ENCODE data around the gene APRT. TPM values are rescaled to one million over a fixed set of nuclear protein-coding genes. Genes with fewer than 3 reads are reported as not detected.
A peak's percentile ranks its signal among the peaks of the same experiment; 100 is the strongest.

APRT gene
- total RNA-seq, 2 donors from 2014 or later: 116 to 139 TPM

DNA sequence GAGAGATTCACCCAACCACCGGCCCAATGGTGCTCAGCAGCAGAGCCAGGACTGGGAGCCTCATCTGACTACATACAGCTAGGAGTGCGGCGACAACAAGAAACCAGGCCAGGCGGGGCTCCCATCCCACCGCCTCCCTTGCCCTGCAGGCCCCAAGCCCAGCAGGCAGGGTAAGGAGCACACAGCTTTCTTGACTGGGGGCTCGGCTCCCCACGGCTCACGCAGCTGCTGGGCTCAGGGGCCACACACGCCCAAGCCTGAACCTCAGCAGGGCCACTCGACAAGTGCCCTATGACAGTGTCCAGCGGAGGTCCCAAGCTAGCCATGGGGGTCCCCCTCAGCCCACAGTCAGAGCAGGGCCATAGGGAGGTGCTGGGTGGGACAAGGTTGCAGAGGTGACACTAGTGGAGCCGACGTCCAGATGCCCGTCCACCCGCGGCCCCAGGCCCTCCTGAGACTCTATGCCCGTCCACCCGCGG lies 40.4 kb downstream of the APRT start:
- Mint-ChIP-seq H3K36me3 (ENCODE audit: insufficient read depth in 2 of 2) (no peaks in the 10 kb centered on the region), H3K4me3 (peak overlapping the region in 1 of 2 donors; percentile 13), H3K27ac (no peak overlapping the region), H3K4me1 (ENCODE audit: low read depth) (peaks cover 28% of the 10 kb centered on the region), H3K9me3 (no peaks in the 10 kb centered on the region), H3K27me3 (ENCODE audit: low read depth) (no peaks in the 10 kb centered on the region)
- DNase-seq (no peak), ATAC-seq (replicated peaks in 1 of 2) (no peak)

- no peaks in the 10 kb centered on the region for H3K36me3 Mint-ChIP-seq (ENCODE audit: insufficient read depth in 2 of 2)
- no peaks in the 10 kb centered on the region for H3K27me3 Mint-ChIP-seq (ENCODE audit: low read depth)
- no peak overlapping the region for H3K27ac Mint-ChIP-seq
- peak; percentile 33 to 41 for DNase-seq
- H3K9me3 Mint-ChIP-seq: no peaks in the 10 kb centered on the region
- peak; percentile 55 to 71 for ATAC-seq (replicated peaks in 1 of 2)
- H3K4me1 Mint-ChIP-seq (ENCODE audit: low read depth): peaks cover 35% of the 10 kb centered on the region
- H3K4me3 Mint-ChIP-seq: peak overlapping the region in 1 of 2 donors; percentile 13
Observed at GRCh38 chr16:88770461-88771293, 41.1 kb downstream of the APRT start.

GRCh38 chr16:88769617-88770460 lies 41.9 kb downstream of the APRT start:
- H3K4me3 Mint-ChIP-seq: no peak overlapping the region
- no peaks in the 10 kb centered on the region for H3K9me3 Mint-ChIP-seq
- no peaks in the 10 kb centered on the region for H3K27me3 Mint-ChIP-seq (ENCODE audit: low read depth)
- no peaks in the 10 kb centered on the region for H3K36me3 Mint-ChIP-seq (ENCODE audit: insufficient read depth in 2 of 2)
- H3K4me1 Mint-ChIP-seq (ENCODE audit: low read depth): peaks cover 35% of the 10 kb centered on the region
- no peak overlapping the region for H3K27ac Mint-ChIP-seq
- ATAC-seq (replicated peaks in 1 of 2) (peak; percentile 44 to 55), DNase-seq (peak in 1 of 2 donors; percentile 45)

- Mint-ChIP-seq H3K36me3 (ENCODE audit: insufficient read depth in 2 of 2) (no peaks in the 10 kb centered on the region), H3K27me3 (ENCODE audit: low read depth) (no peaks in the 10 kb centered on the region), H3K27ac (no peak overlapping the region), H3K4me3 (no peak overlapping the region), H3K9me3 (no peaks in the 10 kb centered on the region), H3K4me1 (ENCODE audit: low read depth) (peaks cover 32% of the 10 kb centered on the region)
- ATAC-seq (replicated peaks in 1 of 2): no peak
- no peak for DNase-seq
Observed at GRCh38 chr16:88768071-88768783, 43.5 kb downstream of the APRT start.

DNA sequence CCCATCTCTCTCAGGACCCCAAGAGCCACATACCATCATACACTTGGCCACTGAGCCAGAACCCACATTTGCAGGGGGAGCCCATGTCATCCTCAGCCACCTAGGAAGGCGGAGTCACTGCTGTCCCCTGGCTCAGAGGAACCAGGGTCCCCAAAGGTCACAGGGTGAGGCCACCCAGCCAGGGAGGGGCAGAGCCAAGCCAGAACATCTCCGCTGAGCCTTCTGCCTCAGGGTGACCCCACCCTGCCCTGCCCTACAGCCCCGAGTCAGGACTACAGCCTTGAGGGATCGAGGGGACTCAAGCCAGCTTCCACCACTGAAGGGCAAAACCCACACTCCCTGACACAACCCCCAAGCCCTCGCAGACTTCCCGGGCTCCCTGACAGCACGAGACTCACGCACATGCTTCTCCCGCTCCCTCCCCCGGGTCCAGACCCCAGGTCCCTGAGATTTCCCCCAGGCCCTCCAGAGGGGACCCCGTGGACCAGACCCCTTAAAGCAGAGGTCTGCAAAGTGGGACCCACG lies 44.1 kb downstream of the APRT start:
- ATAC-seq (replicated peaks in 1 of 2): no peak
- Mint-ChIP-seq H3K4me1 (ENCODE audit: low read depth) (peaks cover 32% of the 10 kb centered on the region), H3K27me3 (ENCODE audit: low read depth) (no peaks in the 10 kb centered on the region), H3K9me3 (no peaks in the 10 kb centered on the region), H3K27ac (peak overlapping the region; percentile 33), H3K4me3 (peak overlapping the region in 1 of 2 donors; percentile 3), H3K36me3 (ENCODE audit: insufficient read depth in 2 of 2) (no peaks in the 10 kb centered on the region)
- no peak for DNase-seq

GRCh38 chr16:88766975-88767374 lies 44.8 kb downstream of the APRT start:
- Mint-ChIP-seq H3K9me3 (no peaks in the 10 kb centered on the region), H3K27me3 (ENCODE audit: low read depth) (no peaks in the 10 kb centered on the region), H3K4me3 (peak overlapping the region; percentile 3 to 17), H3K27ac (peak overlapping the region; percentile 26), H3K36me3 (ENCODE audit: insufficient read depth in 2 of 2) (no peaks in the 10 kb centered on the region), H3K4me1 (ENCODE audit: low read depth) (peaks cover 32% of the 10 kb centered on the region)
- ATAC-seq (replicated peaks in 1 of 2) (no peak), DNase-seq (no peak)

DNA sequence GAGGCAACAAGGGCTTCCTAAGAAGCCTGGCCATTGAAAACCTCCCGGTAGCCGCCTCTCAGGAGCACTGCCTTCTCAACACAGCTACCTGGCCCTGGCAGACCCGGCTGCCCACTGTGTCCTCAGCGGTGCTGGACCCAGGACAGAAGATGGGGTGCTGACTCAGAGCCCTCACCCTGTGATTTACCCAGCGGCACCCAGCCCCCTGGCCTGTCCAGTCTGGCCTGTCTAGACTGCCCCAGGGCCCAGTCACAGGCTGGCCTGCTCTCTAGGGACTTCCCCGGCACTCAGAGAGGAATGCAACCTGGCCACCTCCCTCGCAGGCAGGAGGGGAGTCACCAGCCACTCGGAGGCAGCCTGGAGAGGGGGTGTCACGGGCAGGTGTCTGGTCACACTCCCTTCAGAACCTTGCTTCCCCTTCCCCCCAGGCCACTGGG lies 46.8 kb downstream of the APRT start:
- Mint-ChIP-seq H3K27ac (no peak overlapping the region), H3K4me1 (ENCODE audit: low read depth) (peaks cover 25% of the 10 kb centered on the region), H3K4me3 (no peak overlapping the region), H3K9me3 (no peaks in the 10 kb centered on the region), H3K36me3 (ENCODE audit: insufficient read depth in 2 of 2) (no peaks in the 10 kb centered on the region), H3K27me3 (ENCODE audit: low read depth) (no peaks in the 10 kb centered on the region)
- ATAC-seq (replicated peaks in 1 of 2): no peak
- DNase-seq: no peak

- ATAC-seq (replicated peaks in 1 of 2): no peak
- H3K27me3 Mint-ChIP-seq (ENCODE audit: low read depth): no peaks in the 10 kb centered on the region
- no peak for DNase-seq
- no peak overlapping the region for H3K4me3 Mint-ChIP-seq
- no peak overlapping the region for H3K27ac Mint-ChIP-seq
- peaks cover 26% of the 10 kb centered on the region for H3K4me1 Mint-ChIP-seq (ENCODE audit: low read depth)
- H3K9me3 Mint-ChIP-seq: no peaks in the 10 kb centered on the region
- H3K36me3 Mint-ChIP-seq (ENCODE audit: insufficient read depth in 2 of 2): no peaks in the 10 kb centered on the region
Observed at GRCh38 chr16:88764080-88764479, 47.6 kb downstream of the APRT start.

GRCh38 chr16:88763502-88764053 lies 48.1 kb downstream of the APRT start:
- peaks cover 31% of the 10 kb centered on the region for H3K4me1 Mint-ChIP-seq (ENCODE audit: low read depth)
- no peak for ATAC-seq (replicated peaks in 1 of 2)

DNA sequence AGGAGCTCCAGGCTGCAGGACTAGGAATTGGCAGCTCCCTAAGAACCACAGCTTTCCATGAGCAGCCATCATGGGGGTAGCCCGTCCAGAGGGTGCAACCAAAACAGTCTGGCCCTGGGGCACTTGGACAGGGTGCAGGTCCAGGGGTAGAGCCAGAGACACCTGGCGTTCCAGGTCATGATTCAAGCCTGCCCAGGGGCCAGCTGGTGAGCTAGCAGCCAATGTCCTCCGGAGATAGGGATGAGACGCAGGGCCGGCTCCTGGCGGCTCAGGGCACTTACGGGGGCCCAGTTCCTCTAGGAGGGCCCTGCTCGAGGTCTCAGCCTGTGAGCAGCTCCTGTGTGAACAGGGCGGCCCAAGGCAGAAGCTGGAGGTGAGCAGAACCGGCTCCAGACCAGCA lies 48.8 kb downstream of the APRT start:
- Mint-ChIP-seq H3K4me3 (no peak overlapping the region), H3K4me1 (ENCODE audit: low read depth) (peaks cover 31% of the 10 kb centered on the region), H3K27me3 (ENCODE audit: low read depth) (no peaks in the 10 kb centered on the region), H3K36me3 (ENCODE audit: insufficient read depth in 2 of 2) (no peaks in the 10 kb centered on the region), H3K9me3 (no peaks in the 10 kb centered on the region), H3K27ac (no peak overlapping the region)
- no peak for DNase-seq
- no peak for ATAC-seq (replicated peaks in 1 of 2)

More at GRCh38 chr16:88763502-88764053, 48.1 kb downstream of the APRT start:
- Mint-ChIP-seq H3K27me3 (ENCODE audit: low read depth) (no peaks in the 10 kb centered on the region), H3K4me3 (no peak overlapping the region), H3K36me3 (ENCODE audit: insufficient read depth in 2 of 2) (no peaks in the 10 kb centered on the region), H3K27ac (no peak overlapping the region), H3K9me3 (no peaks in the 10 kb centered on the region)
- DNase-seq: no peak

DNA sequence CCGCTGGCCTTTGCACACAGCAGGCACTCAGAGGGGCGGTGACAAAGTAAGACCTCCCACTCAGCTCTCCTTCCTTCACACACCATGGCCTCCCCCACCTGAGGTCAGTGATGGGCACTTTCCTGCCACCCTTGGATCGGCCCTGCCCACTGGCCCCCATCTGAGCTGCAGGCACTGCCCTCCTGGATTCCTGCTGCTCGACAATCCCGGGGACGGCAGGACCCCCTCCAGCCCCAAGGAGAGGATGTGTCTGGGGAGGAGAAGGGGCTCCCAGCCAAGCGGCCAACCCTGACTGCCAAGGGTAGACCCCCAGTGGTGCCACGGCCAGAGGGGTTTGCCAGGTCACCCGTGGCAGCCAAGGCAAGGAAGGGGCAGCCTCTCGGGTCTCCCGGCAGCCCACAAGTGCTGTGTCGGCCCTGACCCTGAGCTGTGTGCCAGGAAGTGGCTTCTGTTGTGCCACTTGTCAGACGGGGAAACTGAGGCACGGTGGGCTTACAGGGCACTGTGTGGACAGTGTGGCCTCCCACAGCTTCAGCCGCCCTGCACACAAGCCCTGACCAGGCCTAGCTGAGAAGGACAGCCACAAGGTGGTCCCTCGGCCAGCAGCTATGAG lies 49.4 kb downstream of the APRT start:
- Mint-ChIP-seq H3K4me1 (ENCODE audit: low read depth) (peaks cover 28% of the 10 kb centered on the region), H3K4me3 (no peak overlapping the region), H3K36me3 (ENCODE audit: insufficient read depth in 2 of 2) (no peaks in the 10 kb centered on the region), H3K9me3 (no peaks in the 10 kb centered on the region), H3K27ac (no peak overlapping the region), H3K27me3 (ENCODE audit: low read depth) (no peaks in the 10 kb centered on the region)
- DNase-seq: no peak
- no peak for ATAC-seq (replicated peaks in 1 of 2)

- Mint-ChIP-seq H3K27ac (no peak overlapping the region), H3K4me3 (no peak overlapping the region), H3K9me3 (no peaks in the 10 kb centered on the region), H3K4me1 (ENCODE audit: low read depth) (peaks cover 23% of the 10 kb centered on the region), H3K27me3 (ENCODE audit: low read depth) (no peaks in the 10 kb centered on the region), H3K36me3 (ENCODE audit: insufficient read depth in 2 of 2) (no peaks in the 10 kb centered on the region)
- ATAC-seq (replicated peaks in 1 of 2) (no peak), DNase-seq (no peak)
Observed at GRCh38 chr16:88761830-88762229, 49.9 kb downstream of the APRT start.
